GM12872 (cell line): ENCODE results near the gene ARRDC5.

Experiments used
- TF ChIP-seq, protein P1 (sequence below): IDR thresholded peaks from 3 replicates; pipeline ENCODE4 v1.5.1; 2011; ENCODE audit warnings: low read depth, mild to moderate bottlenecking, low read length, moderate library complexity; ENCODE audit not compliant: insufficient read depth

Gene ARRDC5

GRCh38 chr19:4911786-4912672 is 9.3 kb upstream of the ARRDC5 start:
- TF ChIP-seq, protein P1, sequence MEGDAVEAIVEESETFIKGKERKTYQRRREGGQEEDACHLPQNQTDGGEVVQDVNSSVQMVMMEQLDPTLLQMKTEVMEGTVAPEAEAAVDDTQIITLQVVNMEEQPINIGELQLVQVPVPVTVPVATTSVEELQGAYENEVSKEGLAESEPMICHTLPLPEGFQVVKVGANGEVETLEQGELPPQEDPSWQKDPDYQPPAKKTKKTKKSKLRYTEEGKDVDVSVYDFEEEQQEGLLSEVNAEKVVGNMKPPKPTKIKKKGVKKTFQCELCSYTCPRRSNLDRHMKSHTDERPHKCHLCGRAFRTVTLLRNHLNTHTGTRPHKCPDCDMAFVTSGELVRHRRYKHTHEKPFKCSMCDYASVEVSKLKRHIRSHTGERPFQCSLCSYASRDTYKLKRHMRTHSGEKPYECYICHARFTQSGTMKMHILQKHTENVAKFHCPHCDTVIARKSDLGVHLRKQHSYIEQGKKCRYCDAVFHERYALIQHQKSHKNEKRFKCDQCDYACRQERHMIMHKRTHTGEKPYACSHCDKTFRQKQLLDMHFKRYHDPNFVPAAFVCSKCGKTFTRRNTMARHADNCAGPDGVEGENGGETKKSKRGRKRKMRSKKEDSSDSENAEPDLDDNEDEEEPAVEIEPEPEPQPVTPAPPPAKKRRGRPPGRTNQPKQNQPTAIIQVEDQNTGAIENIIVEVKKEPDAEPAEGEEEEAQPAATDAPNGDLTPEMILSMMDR, result peak; percentile 61

- TF ChIP-seq, protein P1, result no peak
These were observed 8.6 kb upstream of the ARRDC5 start for GRCh38 chr19:4911314-4911713.

- TF ChIP-seq, protein P1, result no peak
These were observed 8.0 kb upstream of the ARRDC5 start for GRCh38 chr19:4910594-4911281.

- TF ChIP-seq, protein P1, result no peak
These were observed 7.3 kb upstream of the ARRDC5 start for GRCh38 chr19:4909897-4910593.

DNA sequence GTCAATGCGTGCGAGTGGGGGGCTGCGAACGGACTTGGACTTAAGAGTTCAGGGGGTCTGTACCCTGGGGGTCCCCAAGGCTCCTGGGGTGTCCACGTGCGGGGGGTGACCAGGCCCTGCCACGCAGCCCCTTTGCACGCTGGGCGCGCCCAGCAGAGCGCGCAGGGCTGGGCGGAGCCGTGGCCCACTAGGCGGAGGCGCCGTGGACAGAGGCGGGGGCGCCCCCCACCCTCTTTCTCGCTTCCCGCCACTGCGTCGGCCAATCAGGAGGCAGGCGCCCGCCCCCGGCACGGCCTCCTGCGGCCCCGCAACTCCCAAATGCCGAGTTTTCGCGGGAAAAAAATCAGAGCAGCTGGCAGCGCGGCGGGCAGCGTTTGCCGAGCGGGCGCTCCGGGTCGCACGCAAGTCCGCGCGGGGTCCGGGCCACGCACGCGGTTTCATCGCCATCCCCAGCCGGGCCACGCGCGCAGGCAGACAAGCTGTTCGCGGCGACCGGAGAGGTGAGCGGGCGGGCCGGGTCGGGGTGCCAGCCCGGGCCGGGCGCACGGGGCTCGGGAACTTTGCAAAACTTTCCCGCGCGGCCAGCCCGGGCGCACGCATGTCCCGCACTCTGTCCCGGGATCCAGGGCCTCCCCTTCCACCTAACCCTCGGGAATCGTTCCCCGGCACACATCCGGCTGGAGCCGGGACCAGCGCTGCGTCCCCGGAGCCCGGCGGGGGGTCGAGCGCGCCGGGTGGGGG is 6.6 kb upstream of the ARRDC5 start, which contains the start of gene UHRF1:
TSS of gene UHRF1 (plus strand) at position 346 of the 741 bp plus-strand sequence. CDS start 1,385 bp downstream, outside the sequence.
- TF ChIP-seq, protein P1, result no peak

DNA sequence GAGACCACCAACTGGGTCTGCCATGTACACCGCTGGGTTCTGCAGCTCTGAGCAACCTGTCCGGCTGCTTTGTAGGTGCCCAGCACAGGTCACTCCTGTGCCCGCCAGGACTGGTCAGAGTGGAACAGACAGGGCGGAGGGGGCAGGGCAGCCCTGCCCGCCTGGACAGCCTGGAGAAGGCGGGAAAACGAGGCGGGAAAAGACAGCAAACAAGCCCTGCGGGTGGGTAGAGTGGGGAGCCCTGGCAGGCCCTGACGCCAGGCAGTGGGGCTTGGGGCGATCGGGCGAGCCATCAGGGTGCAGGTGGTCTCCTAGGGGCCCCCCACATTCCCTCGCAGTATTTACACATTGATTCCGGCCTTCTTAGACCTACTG is 6.1 kb upstream of the ARRDC5 start:
- TF ChIP-seq, protein P1, result no peak
